Neural progenitor cell (in vitro differentiated cells): ENCODE data around the gene FHL3.

Source experiments
- EZH2 ChIP-seq: fragments of 200-600 bp; sonication (generic); IDR thresholded peaks from 2 replicates; pipeline ENCODE4 v1.6.1; 2017; ENCODE audit warnings: antibody characterized with exemption, mild to moderate bottlenecking, moderate library complexity
- TF ChIP-seq, protein P1 (sequence below): fragments of 200-600 bp; sonication (generic); IDR thresholded peaks from 2 replicates; pipeline ENCODE4 v1.5.1; 2017; ENCODE audit warnings: antibody characterized with exemption, mild to moderate bottlenecking

DNA sequence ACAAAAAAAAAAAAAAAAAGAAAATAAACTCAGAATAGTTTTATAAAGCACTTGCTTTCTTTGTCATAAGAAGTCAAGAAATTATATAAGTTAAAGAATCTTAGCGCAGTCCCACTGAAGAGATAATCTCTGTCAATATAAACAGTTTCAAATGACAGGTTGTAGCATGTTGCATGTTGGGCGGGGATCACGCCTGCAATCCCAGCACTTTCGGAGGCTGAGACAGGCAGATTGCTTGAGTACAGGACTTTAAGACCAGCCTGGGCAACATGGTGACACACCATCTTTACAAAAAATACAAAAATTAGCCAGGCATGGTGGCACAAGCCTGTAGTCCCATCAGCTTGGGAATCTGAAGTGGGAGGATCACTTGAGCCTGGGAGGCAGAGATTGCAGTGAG, 40.0 kb downstream of the FHL3 start:
- TF ChIP-seq, protein P1, sequence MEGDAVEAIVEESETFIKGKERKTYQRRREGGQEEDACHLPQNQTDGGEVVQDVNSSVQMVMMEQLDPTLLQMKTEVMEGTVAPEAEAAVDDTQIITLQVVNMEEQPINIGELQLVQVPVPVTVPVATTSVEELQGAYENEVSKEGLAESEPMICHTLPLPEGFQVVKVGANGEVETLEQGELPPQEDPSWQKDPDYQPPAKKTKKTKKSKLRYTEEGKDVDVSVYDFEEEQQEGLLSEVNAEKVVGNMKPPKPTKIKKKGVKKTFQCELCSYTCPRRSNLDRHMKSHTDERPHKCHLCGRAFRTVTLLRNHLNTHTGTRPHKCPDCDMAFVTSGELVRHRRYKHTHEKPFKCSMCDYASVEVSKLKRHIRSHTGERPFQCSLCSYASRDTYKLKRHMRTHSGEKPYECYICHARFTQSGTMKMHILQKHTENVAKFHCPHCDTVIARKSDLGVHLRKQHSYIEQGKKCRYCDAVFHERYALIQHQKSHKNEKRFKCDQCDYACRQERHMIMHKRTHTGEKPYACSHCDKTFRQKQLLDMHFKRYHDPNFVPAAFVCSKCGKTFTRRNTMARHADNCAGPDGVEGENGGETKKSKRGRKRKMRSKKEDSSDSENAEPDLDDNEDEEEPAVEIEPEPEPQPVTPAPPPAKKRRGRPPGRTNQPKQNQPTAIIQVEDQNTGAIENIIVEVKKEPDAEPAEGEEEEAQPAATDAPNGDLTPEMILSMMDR, result no peak
- TF ChIP-seq EZH2, result no peak
